OCI-LY7 (cell line): ENCODE results near the gene EXTL1.

Source experiments
- EZH2phosphoT487 ChIP-seq: fragments of 200-600 bp; sonication (generic); IDR thresholded peaks from 2 replicates; pipeline ENCODE4 v1.6.1; 2018; ENCODE audit warnings: low read depth, borderline replicate concordance, mild to moderate bottlenecking, mixed run types, antibody characterized with exemption, low read length, moderate library complexity, mixed read lengths
- TF ChIP-seq, protein P1 (sequence below): fragments of 200-600 bp; sonication (generic); conservative IDR thresholded peaks from 2 replicates; pipeline ENCODE4 v1.5.1; 2014; ENCODE audit warnings: mild to moderate bottlenecking, antibody characterized with exemption, low read length, moderate library complexity, mixed read lengths

DNA sequence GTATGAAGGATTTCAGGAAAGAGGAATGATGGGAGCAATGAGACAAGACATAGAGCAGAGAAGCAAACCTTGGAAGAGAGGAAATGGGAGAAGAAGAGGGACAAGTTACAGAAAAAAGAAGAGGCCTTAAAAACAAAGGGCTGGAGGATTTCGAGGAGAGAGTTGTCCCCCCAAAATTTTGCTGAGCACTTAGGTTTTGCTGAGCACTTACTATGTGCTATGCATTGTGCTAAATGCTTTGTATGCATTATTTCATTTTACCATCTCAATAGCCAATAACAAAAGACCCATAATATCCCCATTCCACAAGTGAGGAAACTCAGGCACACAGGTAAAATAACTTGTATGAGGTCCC is 48.3 kb downstream of the EXTL1 start:
- TF ChIP-seq, protein P1, sequence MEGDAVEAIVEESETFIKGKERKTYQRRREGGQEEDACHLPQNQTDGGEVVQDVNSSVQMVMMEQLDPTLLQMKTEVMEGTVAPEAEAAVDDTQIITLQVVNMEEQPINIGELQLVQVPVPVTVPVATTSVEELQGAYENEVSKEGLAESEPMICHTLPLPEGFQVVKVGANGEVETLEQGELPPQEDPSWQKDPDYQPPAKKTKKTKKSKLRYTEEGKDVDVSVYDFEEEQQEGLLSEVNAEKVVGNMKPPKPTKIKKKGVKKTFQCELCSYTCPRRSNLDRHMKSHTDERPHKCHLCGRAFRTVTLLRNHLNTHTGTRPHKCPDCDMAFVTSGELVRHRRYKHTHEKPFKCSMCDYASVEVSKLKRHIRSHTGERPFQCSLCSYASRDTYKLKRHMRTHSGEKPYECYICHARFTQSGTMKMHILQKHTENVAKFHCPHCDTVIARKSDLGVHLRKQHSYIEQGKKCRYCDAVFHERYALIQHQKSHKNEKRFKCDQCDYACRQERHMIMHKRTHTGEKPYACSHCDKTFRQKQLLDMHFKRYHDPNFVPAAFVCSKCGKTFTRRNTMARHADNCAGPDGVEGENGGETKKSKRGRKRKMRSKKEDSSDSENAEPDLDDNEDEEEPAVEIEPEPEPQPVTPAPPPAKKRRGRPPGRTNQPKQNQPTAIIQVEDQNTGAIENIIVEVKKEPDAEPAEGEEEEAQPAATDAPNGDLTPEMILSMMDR = no peak
- TF ChIP-seq EZH2phosphoT487 = no peak
